Left renal cortex interstitium (tissue), 4 donors: ENCODE data around the gene ABCC6. TPM values are rescaled to one million over a fixed set of nuclear protein-coding genes. Genes with fewer than 3 reads are reported as not detected.
"Not testable (repeated sequence)": the region's sequence is repeated elsewhere in the genome, so short reads cannot be mapped to it uniquely, and the experiment has no call there.

ENCODE experiments used
- DNase-seq, 4 donors: peaks; one replicate each; pipeline ENCODE4 v3.0.0-alpha.2; 2013; ENCODE audit warnings: low read depth in 4 of 4, low spot score in 2 of 4, missing footprints in 1 of 4
- polyA plus RNA-seq, 4 donors: library from polyadenylated mRNA; unstranded; fragments of 120-200 nt; gene quantifications; one replicate each; pipeline ENCODE4 v1.2.1, GENCODE V29; 2013; ENCODE audit not compliant: insufficient read length in 4 of 4

Gene ABCC6
- polyA plus RNA-seq, 4 donors, result 14.8 to 24.0 (median 23.3) TPM

- no peak for DNase-seq
Measured at GRCh38 chr16:16163571-16163970, 59.7 kb downstream of the ABCC6 start.

- DNase-seq, result no peak
Measured at GRCh38 chr16:16163109-16163508, 60.2 kb downstream of the ABCC6 start.

GRCh38 chr16:16162591-16162990 is 60.7 kb downstream of the ABCC6 start:
- DNase-seq, result no peak

GRCh38 chr16:16161840-16162239 is 61.5 kb downstream of the ABCC6 start:
- not testable (repeated sequence) for DNase-seq

GRCh38 chr16:16161319-16161718 is 62.0 kb downstream of the ABCC6 start:
- no peak for DNase-seq

- no peak for DNase-seq
Measured at GRCh38 chr16:16159662-16160061, 63.6 kb downstream of the ABCC6 start.

GRCh38 chr16:16158741-16159374 is 64.4 kb downstream of the ABCC6 start:
- DNase-seq, result no peak

- DNase-seq, result no peak
Measured at GRCh38 chr16:16158082-16158658, 65.1 kb downstream of the ABCC6 start.

GRCh38 chr16:16157166-16157565 is 66.1 kb downstream of the ABCC6 start:
- no peak for DNase-seq

GRCh38 chr16:16155234-16155633 is 68.1 kb downstream of the ABCC6 start:
- no peak for DNase-seq

- no peak for DNase-seq
Measured at GRCh38 chr16:16154281-16154951, 68.9 kb downstream of the ABCC6 start.

GRCh38 chr16:16153000-16153399 is 70.3 kb downstream of the ABCC6 start:
- not testable (repeated sequence) for DNase-seq

GRCh38 chr16:16151315-16151714 is 72.0 kb downstream of the ABCC6 start:
- DNase-seq, result no peak

- DNase-seq, result no peak
Measured at GRCh38 chr16:16150878-16151152, 72.5 kb downstream of the ABCC6 start.

GRCh38 chr16:16150117-16150877 is 73.0 kb downstream of the ABCC6 start:
- no peak for DNase-seq

GRCh38 chr16:16149710-16150116 is 73.6 kb downstream of the ABCC6 start:
- DNase-seq, result no peak

GRCh38 chr16:16148755-16149154 is 74.5 kb downstream of the ABCC6 start:
- no peak for DNase-seq

GRCh38 chr16:16148000-16148599 is 75.2 kb downstream of the ABCC6 start:
- not testable (repeated sequence) for DNase-seq

GRCh38 chr16:16147316-16147999 is 75.8 kb downstream of the ABCC6 start:
- DNase-seq, result no peak
